ENCODE results near the gene TMBIM4. TPM values are rescaled to one million over a fixed set of nuclear protein-coding genes. Genes with fewer than 3 reads are reported as not detected.
A peak's percentile ranks its signal among the peaks of the same experiment; 100 is the strongest.

Gene TMBIM4
- total RNA-seq, 1 experiment from 2014 or later = 29.8 TPM

DNA sequence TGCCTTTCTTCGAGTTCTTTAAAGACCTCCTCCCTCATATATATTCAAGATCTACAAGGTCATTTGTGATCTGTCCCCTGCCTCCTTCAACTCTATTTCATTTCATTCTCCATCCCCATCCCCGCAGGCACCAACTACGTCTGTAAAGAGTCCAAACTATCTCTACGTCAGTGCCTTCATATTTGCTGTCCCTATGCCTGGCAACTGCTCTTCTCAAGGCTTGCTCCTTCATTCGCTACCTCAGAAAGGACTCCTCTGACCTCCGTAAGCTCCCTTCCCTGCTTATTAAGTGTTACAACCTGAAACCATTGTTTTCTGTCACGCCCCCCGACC lies 39.9 kb downstream of the TMBIM4 start:
- 0 out of 2 replicates have a peak, but pooled peaks have one; percentile 4 for ATAC-seq
- H3K4me1 Mint-ChIP-seq = peaks cover 31% of the 10 kb centered on the region
- POLR2A ChIA-PET = interaction anchor here (0.6 to 0.7 kb wide), 2 partner anchors 165 to 828 kb away, joined by 4 read pairs; no protein-coding TSS in a partner anchor

More for the DNA sequence above, 39.9 kb downstream of the TMBIM4 start:
- no peak for DNase-seq (ENCODE audit: low spot score)
- Mint-ChIP-seq H3K9me3 (no peaks in the 10 kb centered on the region), H3K27ac (peak overlapping the region; percentile 25), H3K36me3 (peaks cover 33% of the 10 kb centered on the region), H3K4me3 (peak overlapping the region; percentile 98), H3K27me3 (ENCODE audit: low read depth) (no peaks in the 10 kb centered on the region)
- CTCF ChIA-PET = interaction anchor here (0.7 to 1.2 kb wide), 2 partner anchors 573 to 829 kb away, joined by 3 to 4 read pairs; no protein-coding TSS in a partner anchor
- TF ChIP-seq, protein P1, sequence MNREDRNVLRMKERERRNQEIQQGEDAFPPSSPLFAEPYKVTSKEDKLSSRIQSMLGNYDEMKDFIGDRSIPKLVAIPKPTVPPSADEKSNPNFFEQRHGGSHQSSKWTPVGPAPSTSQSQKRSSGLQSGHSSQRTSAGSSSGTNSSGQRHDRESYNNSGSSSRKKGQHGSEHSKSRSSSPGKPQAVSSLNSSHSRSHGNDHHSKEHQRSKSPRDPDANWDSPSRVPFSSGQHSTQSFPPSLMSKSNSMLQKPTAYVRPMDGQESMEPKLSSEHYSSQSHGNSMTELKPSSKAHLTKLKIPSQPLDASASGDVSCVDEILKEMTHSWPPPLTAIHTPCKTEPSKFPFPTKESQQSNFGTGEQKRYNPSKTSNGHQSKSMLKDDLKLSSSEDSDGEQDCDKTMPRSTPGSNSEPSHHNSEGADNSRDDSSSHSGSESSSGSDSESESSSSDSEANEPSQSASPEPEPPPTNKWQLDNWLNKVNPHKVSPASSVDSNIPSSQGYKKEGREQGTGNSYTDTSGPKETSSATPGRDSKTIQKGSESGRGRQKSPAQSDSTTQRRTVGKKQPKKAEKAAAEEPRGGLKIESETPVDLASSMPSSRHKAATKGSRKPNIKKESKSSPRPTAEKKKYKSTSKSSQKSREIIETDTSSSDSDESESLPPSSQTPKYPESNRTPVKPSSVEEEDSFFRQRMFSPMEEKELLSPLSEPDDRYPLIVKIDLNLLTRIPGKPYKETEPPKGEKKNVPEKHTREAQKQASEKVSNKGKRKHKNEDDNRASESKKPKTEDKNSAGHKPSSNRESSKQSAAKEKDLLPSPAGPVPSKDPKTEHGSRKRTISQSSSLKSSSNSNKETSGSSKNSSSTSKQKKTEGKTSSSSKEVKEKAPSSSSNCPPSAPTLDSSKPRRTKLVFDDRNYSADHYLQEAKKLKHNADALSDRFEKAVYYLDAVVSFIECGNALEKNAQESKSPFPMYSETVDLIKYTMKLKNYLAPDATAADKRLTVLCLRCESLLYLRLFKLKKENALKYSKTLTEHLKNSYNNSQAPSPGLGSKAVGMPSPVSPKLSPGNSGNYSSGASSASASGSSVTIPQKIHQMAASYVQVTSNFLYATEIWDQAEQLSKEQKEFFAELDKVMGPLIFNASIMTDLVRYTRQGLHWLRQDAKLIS (CRISPR knock-in tag; IDR thresholded peaks at IDR 0.05; ENCODE audit: borderline replicate concordance) = no peak
- TF ChIP-seq ZNF232 (CRISPR knock-in tag; IDR thresholded peaks at IDR 0.05) = no peak
- no peak for TF ChIP-seq ATF1 (CRISPR knock-in tag; IDR thresholded peaks at IDR 0.05)
- no peak for TF ChIP-seq RELA (CRISPR knock-in tag; IDR thresholded peaks at IDR 0.05; ENCODE audit: borderline replicate concordance)
- TF ChIP-seq, protein P2, sequence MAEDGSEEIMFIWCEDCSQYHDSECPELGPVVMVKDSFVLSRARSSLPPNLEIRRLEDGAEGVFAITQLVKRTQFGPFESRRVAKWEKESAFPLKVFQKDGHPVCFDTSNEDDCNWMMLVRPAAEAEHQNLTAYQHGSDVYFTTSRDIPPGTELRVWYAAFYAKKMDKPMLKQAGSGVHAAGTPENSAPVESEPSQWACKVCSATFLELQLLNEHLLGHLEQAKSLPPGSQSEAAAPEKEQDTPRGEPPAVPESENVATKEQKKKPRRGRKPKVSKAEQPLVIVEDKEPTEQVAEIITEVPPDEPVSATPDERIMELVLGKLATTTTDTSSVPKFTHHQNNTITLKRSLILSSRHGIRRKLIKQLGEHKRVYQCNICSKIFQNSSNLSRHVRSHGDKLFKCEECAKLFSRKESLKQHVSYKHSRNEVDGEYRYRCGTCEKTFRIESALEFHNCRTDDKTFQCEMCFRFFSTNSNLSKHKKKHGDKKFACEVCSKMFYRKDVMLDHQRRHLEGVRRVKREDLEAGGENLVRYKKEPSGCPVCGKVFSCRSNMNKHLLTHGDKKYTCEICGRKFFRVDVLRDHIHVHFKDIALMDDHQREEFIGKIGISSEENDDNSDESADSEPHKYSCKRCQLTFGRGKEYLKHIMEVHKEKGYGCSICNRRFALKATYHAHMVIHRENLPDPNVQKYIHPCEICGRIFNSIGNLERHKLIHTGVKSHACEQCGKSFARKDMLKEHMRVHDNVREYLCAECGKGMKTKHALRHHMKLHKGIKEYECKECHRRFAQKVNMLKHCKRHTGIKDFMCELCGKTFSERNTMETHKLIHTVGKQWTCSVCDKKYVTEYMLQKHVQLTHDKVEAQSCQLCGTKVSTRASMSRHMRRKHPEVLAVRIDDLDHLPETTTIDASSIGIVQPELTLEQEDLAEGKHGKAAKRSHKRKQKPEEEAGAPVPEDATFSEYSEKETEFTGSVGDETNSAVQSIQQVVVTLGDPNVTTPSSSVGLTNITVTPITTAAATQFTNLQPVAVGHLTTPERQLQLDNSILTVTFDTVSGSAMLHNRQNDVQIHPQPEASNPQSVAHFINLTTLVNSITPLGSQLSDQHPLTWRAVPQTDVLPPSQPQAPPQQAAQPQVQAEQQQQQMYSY (CRISPR knock-in tag; IDR thresholded peaks at IDR 0.05) = no peak
- TF ChIP-seq, protein P3, sequence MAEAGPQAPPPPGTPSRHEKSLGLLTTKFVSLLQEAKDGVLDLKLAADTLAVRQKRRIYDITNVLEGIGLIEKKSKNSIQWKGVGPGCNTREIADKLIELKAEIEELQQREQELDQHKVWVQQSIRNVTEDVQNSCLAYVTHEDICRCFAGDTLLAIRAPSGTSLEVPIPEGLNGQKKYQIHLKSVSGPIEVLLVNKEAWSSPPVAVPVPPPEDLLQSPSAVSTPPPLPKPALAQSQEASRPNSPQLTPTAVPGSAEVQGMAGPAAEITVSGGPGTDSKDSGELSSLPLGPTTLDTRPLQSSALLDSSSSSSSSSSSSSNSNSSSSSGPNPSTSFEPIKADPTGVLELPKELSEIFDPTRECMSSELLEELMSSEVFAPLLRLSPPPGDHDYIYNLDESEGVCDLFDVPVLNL (CRISPR knock-in tag; IDR thresholded peaks at IDR 0.05; ENCODE audit: borderline replicate concordance, low read depth) = no peak
- TF ChIP-seq ZNF219 (CRISPR knock-in tag; IDR thresholded peaks at IDR 0.05; ENCODE audit: borderline replicate concordance) = no peak
- TF ChIP-seq, protein P4, sequence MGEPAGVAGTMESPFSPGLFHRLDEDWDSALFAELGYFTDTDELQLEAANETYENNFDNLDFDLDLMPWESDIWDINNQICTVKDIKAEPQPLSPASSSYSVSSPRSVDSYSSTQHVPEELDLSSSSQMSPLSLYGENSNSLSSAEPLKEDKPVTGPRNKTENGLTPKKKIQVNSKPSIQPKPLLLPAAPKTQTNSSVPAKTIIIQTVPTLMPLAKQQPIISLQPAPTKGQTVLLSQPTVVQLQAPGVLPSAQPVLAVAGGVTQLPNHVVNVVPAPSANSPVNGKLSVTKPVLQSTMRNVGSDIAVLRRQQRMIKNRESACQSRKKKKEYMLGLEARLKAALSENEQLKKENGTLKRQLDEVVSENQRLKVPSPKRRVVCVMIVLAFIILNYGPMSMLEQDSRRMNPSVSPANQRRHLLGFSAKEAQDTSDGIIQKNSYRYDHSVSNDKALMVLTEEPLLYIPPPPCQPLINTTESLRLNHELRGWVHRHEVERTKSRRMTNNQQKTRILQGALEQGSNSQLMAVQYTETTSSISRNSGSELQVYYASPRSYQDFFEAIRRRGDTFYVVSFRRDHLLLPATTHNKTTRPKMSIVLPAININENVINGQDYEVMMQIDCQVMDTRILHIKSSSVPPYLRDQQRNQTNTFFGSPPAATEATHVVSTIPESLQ (CRISPR knock-in tag; IDR thresholded peaks at IDR 0.05) = no peak
- no peak for TF ChIP-seq ZNF396 (CRISPR knock-in tag; IDR thresholded peaks at IDR 0.05; ENCODE audit: borderline replicate concordance)
- TF ChIP-seq, protein P5, sequence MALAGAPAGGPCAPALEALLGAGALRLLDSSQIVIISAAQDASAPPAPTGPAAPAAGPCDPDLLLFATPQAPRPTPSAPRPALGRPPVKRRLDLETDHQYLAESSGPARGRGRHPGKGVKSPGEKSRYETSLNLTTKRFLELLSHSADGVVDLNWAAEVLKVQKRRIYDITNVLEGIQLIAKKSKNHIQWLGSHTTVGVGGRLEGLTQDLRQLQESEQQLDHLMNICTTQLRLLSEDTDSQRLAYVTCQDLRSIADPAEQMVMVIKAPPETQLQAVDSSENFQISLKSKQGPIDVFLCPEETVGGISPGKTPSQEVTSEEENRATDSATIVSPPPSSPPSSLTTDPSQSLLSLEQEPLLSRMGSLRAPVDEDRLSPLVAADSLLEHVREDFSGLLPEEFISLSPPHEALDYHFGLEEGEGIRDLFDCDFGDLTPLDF (CRISPR knock-in tag; IDR thresholded peaks at IDR 0.05) = no peak
- TF ChIP-seq, protein P6, sequence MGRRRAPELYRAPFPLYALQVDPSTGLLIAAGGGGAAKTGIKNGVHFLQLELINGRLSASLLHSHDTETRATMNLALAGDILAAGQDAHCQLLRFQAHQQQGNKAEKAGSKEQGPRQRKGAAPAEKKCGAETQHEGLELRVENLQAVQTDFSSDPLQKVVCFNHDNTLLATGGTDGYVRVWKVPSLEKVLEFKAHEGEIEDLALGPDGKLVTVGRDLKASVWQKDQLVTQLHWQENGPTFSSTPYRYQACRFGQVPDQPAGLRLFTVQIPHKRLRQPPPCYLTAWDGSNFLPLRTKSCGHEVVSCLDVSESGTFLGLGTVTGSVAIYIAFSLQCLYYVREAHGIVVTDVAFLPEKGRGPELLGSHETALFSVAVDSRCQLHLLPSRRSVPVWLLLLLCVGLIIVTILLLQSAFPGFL (CRISPR knock-in tag; IDR thresholded peaks at IDR 0.05; ENCODE audit: borderline replicate concordance) = no peak
- TF ChIP-seq, protein P7, sequence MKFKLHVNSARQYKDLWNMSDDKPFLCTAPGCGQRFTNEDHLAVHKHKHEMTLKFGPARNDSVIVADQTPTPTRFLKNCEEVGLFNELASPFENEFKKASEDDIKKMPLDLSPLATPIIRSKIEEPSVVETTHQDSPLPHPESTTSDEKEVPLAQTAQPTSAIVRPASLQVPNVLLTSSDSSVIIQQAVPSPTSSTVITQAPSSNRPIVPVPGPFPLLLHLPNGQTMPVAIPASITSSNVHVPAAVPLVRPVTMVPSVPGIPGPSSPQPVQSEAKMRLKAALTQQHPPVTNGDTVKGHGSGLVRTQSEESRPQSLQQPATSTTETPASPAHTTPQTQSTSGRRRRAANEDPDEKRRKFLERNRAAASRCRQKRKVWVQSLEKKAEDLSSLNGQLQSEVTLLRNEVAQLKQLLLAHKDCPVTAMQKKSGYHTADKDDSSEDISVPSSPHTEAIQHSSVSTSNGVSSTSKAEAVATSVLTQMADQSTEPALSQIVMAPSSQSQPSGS (CRISPR knock-in tag; IDR thresholded peaks at IDR 0.05; ENCODE audit: borderline replicate concordance, low read depth) = no peak
- TF ChIP-seq, protein P8, sequence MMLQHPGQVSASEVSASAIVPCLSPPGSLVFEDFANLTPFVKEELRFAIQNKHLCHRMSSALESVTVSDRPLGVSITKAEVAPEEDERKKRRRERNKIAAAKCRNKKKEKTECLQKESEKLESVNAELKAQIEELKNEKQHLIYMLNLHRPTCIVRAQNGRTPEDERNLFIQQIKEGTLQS (CRISPR knock-in tag; conservative IDR thresholded peaks at IDR 0.05) = no peak
- TF ChIP-seq CBFB (CRISPR knock-in tag; IDR thresholded peaks at IDR 0.05; ENCODE audit: low read depth) = no peak
- TF ChIP-seq JAZF1 (CRISPR knock-in tag; IDR thresholded peaks at IDR 0.05) = no peak
- no peak for TF ChIP-seq ESRRA (CRISPR knock-in tag; IDR thresholded peaks at IDR 0.05; ENCODE audit: borderline replicate concordance)
- TF ChIP-seq CREM (CRISPR knock-in tag; IDR thresholded peaks at IDR 0.05) = no peak
- no peak for TF ChIP-seq ZNF671 (CRISPR knock-in tag; IDR thresholded peaks at IDR 0.05)
- TF ChIP-seq JUN (CRISPR knock-in tag; IDR thresholded peaks at IDR 0.05) = no peak
